Activated T-cell treated with anti-CD3 and anti-CD28 coated beads, Interleukin-2, amount 50 U/mL, for 48 hours (primary cell): ENCODE results near the gene MLPH.

Source experiments
- DNase-seq, 2 experiments: peaks; one replicate each; pipeline ENCODE4 v3.0.0-alpha.2; 2020

The MLPH gene

GRCh38 chr2:237572021-237572741 is 85.1 kb downstream of the MLPH start:
- peak; percentile 92 to 93 for DNase-seq

GRCh38 chr2:237572742-237573101 is 85.7 kb downstream of the MLPH start:
- no peak for DNase-seq

- no peak for DNase-seq
Measured at GRCh38 chr2:237573721-237574415, 86.8 kb downstream of the MLPH start.

- no peak for DNase-seq
Measured at GRCh38 chr2:237574467-237574866, 87.4 kb downstream of the MLPH start.

- DNase-seq: no peak
Measured at GRCh38 chr2:237574894-237575868, 88.1 kb downstream of the MLPH start.

GRCh38 chr2:237575869-237576862 is 89.1 kb downstream of the MLPH start:
- DNase-seq: no peak

- DNase-seq: no peak
Measured at GRCh38 chr2:237576974-237577373, 89.9 kb downstream of the MLPH start.

- DNase-seq: no peak
Measured at GRCh38 chr2:237577458-237577857, 90.4 kb downstream of the MLPH start.

GRCh38 chr2:237577956-237578870 is 91.2 kb downstream of the MLPH start:
- no peak for DNase-seq

GRCh38 chr2:237581326-237581725 is 94.3 kb downstream of the MLPH start:
- DNase-seq: no peak

- DNase-seq: peak; percentile 56 to 68
Measured at GRCh38 chr2:237581751-237582746, 95.0 kb downstream of the MLPH start.

- DNase-seq: no peak
Measured at GRCh38 chr2:237583385-237584295, 96.6 kb downstream of the MLPH start.

- DNase-seq: no peak
Measured at GRCh38 chr2:237585590-237586221, 98.7 kb downstream of the MLPH start.

- no peak for DNase-seq
Measured at GRCh38 chr2:237588044-237588696, 101.1 kb downstream of the MLPH start.

- DNase-seq: no peak
Measured at GRCh38 chr2:237590272-237591140, 103.5 kb downstream of the MLPH start, which contains the start of gene RAB17. Gene RAB17, minus strand, starts transcription at chr2:237590734. Its CDS starts 4,580 bp downstream, at chr2:237586154.
